ENCODE results near the gene ZNF219.

DNA sequence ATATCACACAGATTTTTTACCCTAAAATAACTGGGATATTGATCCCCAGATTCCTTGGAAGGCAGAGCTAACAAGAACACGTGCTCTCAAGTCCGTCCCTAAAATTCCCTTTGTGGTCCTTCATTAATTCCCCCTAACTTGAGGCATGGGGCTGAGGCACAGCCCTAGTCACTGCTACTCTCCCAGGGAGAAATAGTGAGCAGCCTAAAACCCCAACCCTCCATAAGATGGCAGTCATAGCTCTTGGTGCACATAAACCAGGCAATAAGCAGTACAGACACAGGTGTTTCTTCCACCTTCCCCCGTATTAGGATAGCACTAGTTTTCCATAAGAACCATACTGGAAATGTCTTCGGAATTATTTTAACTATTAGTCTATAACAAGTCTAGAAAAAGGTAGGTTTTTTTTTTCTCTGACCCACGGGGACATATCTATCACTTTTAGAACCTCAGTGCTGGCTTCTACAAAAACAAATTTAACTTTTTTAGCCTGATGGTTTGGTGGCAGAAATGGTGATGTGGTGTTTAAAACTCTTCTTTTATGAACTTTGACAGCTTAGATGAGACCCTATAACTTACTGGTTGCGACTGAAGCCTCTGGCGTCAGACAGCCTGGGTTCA, 31.5 kb downstream of the ZNF219 start:
- TF ChIP-seq, protein P1, sequence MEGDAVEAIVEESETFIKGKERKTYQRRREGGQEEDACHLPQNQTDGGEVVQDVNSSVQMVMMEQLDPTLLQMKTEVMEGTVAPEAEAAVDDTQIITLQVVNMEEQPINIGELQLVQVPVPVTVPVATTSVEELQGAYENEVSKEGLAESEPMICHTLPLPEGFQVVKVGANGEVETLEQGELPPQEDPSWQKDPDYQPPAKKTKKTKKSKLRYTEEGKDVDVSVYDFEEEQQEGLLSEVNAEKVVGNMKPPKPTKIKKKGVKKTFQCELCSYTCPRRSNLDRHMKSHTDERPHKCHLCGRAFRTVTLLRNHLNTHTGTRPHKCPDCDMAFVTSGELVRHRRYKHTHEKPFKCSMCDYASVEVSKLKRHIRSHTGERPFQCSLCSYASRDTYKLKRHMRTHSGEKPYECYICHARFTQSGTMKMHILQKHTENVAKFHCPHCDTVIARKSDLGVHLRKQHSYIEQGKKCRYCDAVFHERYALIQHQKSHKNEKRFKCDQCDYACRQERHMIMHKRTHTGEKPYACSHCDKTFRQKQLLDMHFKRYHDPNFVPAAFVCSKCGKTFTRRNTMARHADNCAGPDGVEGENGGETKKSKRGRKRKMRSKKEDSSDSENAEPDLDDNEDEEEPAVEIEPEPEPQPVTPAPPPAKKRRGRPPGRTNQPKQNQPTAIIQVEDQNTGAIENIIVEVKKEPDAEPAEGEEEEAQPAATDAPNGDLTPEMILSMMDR (IDR thresholded peaks at IDR 0.05) = peak; percentile 64
- TF ChIP-seq POLR2AphosphoS5 (IDR thresholded peaks at IDR 0.05; ENCODE audit: low read depth, low read length) (no peak), SIN3A (IDR thresholded peaks at IDR 0.05; ENCODE audit: borderline replicate concordance, insufficient read depth, low read depth, low read length) (no peak)
- TF ChIP-seq, protein P2, sequence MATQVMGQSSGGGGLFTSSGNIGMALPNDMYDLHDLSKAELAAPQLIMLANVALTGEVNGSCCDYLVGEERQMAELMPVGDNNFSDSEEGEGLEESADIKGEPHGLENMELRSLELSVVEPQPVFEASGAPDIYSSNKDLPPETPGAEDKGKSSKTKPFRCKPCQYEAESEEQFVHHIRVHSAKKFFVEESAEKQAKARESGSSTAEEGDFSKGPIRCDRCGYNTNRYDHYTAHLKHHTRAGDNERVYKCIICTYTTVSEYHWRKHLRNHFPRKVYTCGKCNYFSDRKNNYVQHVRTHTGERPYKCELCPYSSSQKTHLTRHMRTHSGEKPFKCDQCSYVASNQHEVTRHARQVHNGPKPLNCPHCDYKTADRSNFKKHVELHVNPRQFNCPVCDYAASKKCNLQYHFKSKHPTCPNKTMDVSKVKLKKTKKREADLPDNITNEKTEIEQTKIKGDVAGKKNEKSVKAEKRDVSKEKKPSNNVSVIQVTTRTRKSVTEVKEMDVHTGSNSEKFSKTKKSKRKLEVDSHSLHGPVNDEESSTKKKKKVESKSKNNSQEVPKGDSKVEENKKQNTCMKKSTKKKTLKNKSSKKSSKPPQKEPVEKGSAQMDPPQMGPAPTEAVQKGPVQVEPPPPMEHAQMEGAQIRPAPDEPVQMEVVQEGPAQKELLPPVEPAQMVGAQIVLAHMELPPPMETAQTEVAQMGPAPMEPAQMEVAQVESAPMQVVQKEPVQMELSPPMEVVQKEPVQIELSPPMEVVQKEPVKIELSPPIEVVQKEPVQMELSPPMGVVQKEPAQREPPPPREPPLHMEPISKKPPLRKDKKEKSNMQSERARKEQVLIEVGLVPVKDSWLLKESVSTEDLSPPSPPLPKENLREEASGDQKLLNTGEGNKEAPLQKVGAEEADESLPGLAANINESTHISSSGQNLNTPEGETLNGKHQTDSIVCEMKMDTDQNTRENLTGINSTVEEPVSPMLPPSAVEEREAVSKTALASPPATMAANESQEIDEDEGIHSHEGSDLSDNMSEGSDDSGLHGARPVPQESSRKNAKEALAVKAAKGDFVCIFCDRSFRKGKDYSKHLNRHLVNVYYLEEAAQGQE (IDR thresholded peaks at IDR 0.05; ENCODE audit: insufficient read depth in 1 of 2, low read depth in 2 of 2, low read length in 1 of 2) = no peak

All from Panc1 (cell line).